Measurements from ENCODE around the gene SAP30BP.

SAP30BP gene

GRCh38 chr17:75698659-75699058 lies 31.5 kb downstream of the SAP30BP start:
- in situ Hi-C loops (cut with MboI; ENCODE audit: low pct_unique_long_range_greater_than_20kb, low sequenced_read_pairs), result no loop called here
- DNase-seq, result no peak

GRCh38 chr17:75701288-75701687 lies 34.1 kb downstream of the SAP30BP start:
- no peak for DNase-seq
- in situ Hi-C loops (cut with MboI; ENCODE audit: low pct_unique_long_range_greater_than_20kb, low sequenced_read_pairs), result no loop called here

- DNase-seq, result no peak
- in situ Hi-C loops (cut with MboI; ENCODE audit: low pct_unique_long_range_greater_than_20kb, low sequenced_read_pairs), result no loop called here
Observed at GRCh38 chr17:75703191-75703590, 36.1 kb downstream of the SAP30BP start.

GRCh38 chr17:75703591-75703990 lies 36.5 kb downstream of the SAP30BP start:
- in situ Hi-C loops (cut with MboI; ENCODE audit: low pct_unique_long_range_greater_than_20kb, low sequenced_read_pairs), result no loop called here
- no peak for DNase-seq

GRCh38 chr17:75704963-75705875 lies 38.1 kb downstream of the SAP30BP start:
- in situ Hi-C loops (cut with MboI; ENCODE audit: low pct_unique_long_range_greater_than_20kb, low sequenced_read_pairs), result no loop called here
- DNase-seq, result no peak

- DNase-seq, result no peak
- in situ Hi-C loops (cut with MboI; ENCODE audit: low pct_unique_long_range_greater_than_20kb, low sequenced_read_pairs), result no loop called here
Observed at GRCh38 chr17:75706042-75706728, 39.0 kb downstream of the SAP30BP start.

GRCh38 chr17:75707079-75707571 lies 40.0 kb downstream of the SAP30BP start:
- in situ Hi-C loops (cut with MboI; ENCODE audit: low pct_unique_long_range_greater_than_20kb, low sequenced_read_pairs), result no loop called here

GRCh38 chr17:75712446-75712845 lies 45.3 kb downstream of the SAP30BP start:
- in situ Hi-C loops (cut with MboI; ENCODE audit: low pct_unique_long_range_greater_than_20kb, low sequenced_read_pairs), result no loop called here

More at GRCh38 chr17:75707079-75707571, 40.0 kb downstream of the SAP30BP start:
- no peak for DNase-seq

GRCh38 chr17:75719732-75720131 lies 52.6 kb downstream of the SAP30BP start:
- DNase-seq, result no peak
- in situ Hi-C loops (cut with MboI; ENCODE audit: low pct_unique_long_range_greater_than_20kb, low sequenced_read_pairs), result no loop called here

More at GRCh38 chr17:75712446-75712845, 45.3 kb downstream of the SAP30BP start:
- DNase-seq, result no peak

GRCh38 chr17:75720656-75721462 lies 53.7 kb downstream of the SAP30BP start, which contains the start of gene ITGB4:
TSS of gene ITGB4 (plus strand) at chr17:75721459. CDS start at chr17:75724704, 3,245 bp downstream.
- DNase-seq, result no peak
- in situ Hi-C loops (cut with MboI; ENCODE audit: low pct_unique_long_range_greater_than_20kb, low sequenced_read_pairs), result no loop called here

GRCh38 chr17:75721463-75722011 lies 54.4 kb downstream of the SAP30BP start:
- in situ Hi-C loops (cut with MboI; ENCODE audit: low pct_unique_long_range_greater_than_20kb, low sequenced_read_pairs), result no loop called here
- DNase-seq, result no peak

- no peak for DNase-seq
- in situ Hi-C loops (cut with MboI; ENCODE audit: low pct_unique_long_range_greater_than_20kb, low sequenced_read_pairs), result no loop called here
Observed at GRCh38 chr17:75722076-75722475, 54.9 kb downstream of the SAP30BP start.

GRCh38 chr17:75722542-75723095 lies 55.5 kb downstream of the SAP30BP start:
- DNase-seq, result no peak
- in situ Hi-C loops (cut with MboI; ENCODE audit: low pct_unique_long_range_greater_than_20kb, low sequenced_read_pairs), result no loop called here

GRCh38 chr17:75723171-75723930 lies 56.2 kb downstream of the SAP30BP start:
- in situ Hi-C loops (cut with MboI; ENCODE audit: low pct_unique_long_range_greater_than_20kb, low sequenced_read_pairs), result no loop called here
- DNase-seq, result no peak

- no peak for DNase-seq
- in situ Hi-C loops (cut with MboI; ENCODE audit: low pct_unique_long_range_greater_than_20kb, low sequenced_read_pairs), result no loop called here
Observed at GRCh38 chr17:75724016-75725003, 57.2 kb downstream of the SAP30BP start.

- DNase-seq, result no peak
- in situ Hi-C loops (cut with MboI; ENCODE audit: low pct_unique_long_range_greater_than_20kb, low sequenced_read_pairs), result no loop called here
Observed at GRCh38 chr17:75725504-75725903, 58.4 kb downstream of the SAP30BP start.

GRCh38 chr17:75727391-75727790 lies 60.3 kb downstream of the SAP30BP start:
- in situ Hi-C loops (cut with MboI; ENCODE audit: low pct_unique_long_range_greater_than_20kb, low sequenced_read_pairs), result no loop called here
- no peak for DNase-seq

All from KBM-7 (cell line).